GM21825 (cell line): ENCODE data around the gene DELE1.

Experiments
- ATAC-seq: cut with Tn5 transposase; IDR thresholded peaks from one replicate; pipeline ENCODE4 v1.9.1; 2021; ENCODE audit warnings: mild to moderate bottlenecking, moderate library complexity; ENCODE audit not compliant: unreplicated experiment

Gene DELE1

GRCh38 chr5:141952020-141952419 is 28.3 kb downstream of the DELE1 start:
- ATAC-seq = no peak

- no peak for ATAC-seq
Measured at GRCh38 chr5:141954194-141954593, 30.5 kb downstream of the DELE1 start.

GRCh38 chr5:141957367-141957996 is 33.8 kb downstream of the DELE1 start:
- no peak for ATAC-seq

GRCh38 chr5:141958113-141958512 is 34.4 kb downstream of the DELE1 start, which contains the start of gene PCDH12:
Gene PCDH12, minus strand, starts transcription at chr5:141958202. Its CDS starts 351 bp downstream, at chr5:141957851.
- no peak for ATAC-seq

GRCh38 chr5:141958546-141959172 is 35.0 kb downstream of the DELE1 start:
- no peak for ATAC-seq

- no peak for ATAC-seq
Measured at GRCh38 chr5:141960018-141960417, 36.3 kb downstream of the DELE1 start.

- peak; percentile 81 for ATAC-seq
Measured at GRCh38 chr5:141960449-141961323, 37.0 kb downstream of the DELE1 start.

GRCh38 chr5:141961466-141961865 is 37.8 kb downstream of the DELE1 start:
- no peak for ATAC-seq

- no peak for ATAC-seq
Measured at GRCh38 chr5:141963701-141964100, 40.0 kb downstream of the DELE1 start.

GRCh38 chr5:141965071-141965470 is 41.4 kb downstream of the DELE1 start:
- ATAC-seq = no peak

- no peak for ATAC-seq
Measured at GRCh38 chr5:141966275-141966962, 42.7 kb downstream of the DELE1 start.

GRCh38 chr5:141966963-141967333 is 43.3 kb downstream of the DELE1 start:
- ATAC-seq = no peak

GRCh38 chr5:141968914-141969608 is 45.4 kb downstream of the DELE1 start, which contains the start of gene RNF14:
Gene RNF14, plus strand, starts transcription at chr5:141969105. Its CDS starts 4,484 bp downstream, at chr5:141973589.
- peak; percentile 92 for ATAC-seq

- peak; percentile 56 for ATAC-seq
Measured at GRCh38 chr5:141969783-141970771, 46.4 kb downstream of the DELE1 start.

- ATAC-seq = no peak
Measured at GRCh38 chr5:141973871-141974595, 50.4 kb downstream of the DELE1 start.

GRCh38 chr5:141976176-141976575 is 52.5 kb downstream of the DELE1 start:
- no peak for ATAC-seq

GRCh38 chr5:141978389-141978788 is 54.7 kb downstream of the DELE1 start:
- ATAC-seq = no peak

- no peak for ATAC-seq
Measured at GRCh38 chr5:141982626-141983025, 59.0 kb downstream of the DELE1 start.

- ATAC-seq = no peak
Measured at GRCh38 chr5:141986072-141986471, 62.4 kb downstream of the DELE1 start.
